Measurements from ENCODE around the gene NEK11. TPM values are rescaled to one million over a fixed set of nuclear protein-coding genes. Genes with fewer than 3 reads are reported as not detected.

NEK11 gene
- polyA plus RNA-seq, 1 donor from 2014 or later: 6.1 TPM

GRCh38 chr3:131317667-131318066 lies 291.0 kb downstream of the NEK11 start:
- H2AFZ ChIP-seq (ENCODE audit: low read depth, low read length): no peak overlapping the region
- no peaks in the 10 kb centered on the region for H3K9me2 ChIP-seq (ENCODE audit: insufficient read depth, low read length)
- H3K4me3 ChIP-seq (ENCODE audit: low read length): no peak overlapping the region
- no peaks in the 10 kb centered on the region for H3K36me3 ChIP-seq (ENCODE audit: insufficient read depth, low read length)
- no peak overlapping the region for H3K9ac ChIP-seq (ENCODE audit: low read length)
- no peaks in the 10 kb centered on the region for H3K9me3 ChIP-seq (ENCODE audit: low read length)
- TF ChIP-seq MXI1 (conservative IDR thresholded peaks at IDR 0.05; ENCODE audit: poor library complexity, severe bottlenecking): no peak
- no peak for TF ChIP-seq RAD21 (conservative IDR thresholded peaks at IDR 0.05)
- TF ChIP-seq, protein P1, sequence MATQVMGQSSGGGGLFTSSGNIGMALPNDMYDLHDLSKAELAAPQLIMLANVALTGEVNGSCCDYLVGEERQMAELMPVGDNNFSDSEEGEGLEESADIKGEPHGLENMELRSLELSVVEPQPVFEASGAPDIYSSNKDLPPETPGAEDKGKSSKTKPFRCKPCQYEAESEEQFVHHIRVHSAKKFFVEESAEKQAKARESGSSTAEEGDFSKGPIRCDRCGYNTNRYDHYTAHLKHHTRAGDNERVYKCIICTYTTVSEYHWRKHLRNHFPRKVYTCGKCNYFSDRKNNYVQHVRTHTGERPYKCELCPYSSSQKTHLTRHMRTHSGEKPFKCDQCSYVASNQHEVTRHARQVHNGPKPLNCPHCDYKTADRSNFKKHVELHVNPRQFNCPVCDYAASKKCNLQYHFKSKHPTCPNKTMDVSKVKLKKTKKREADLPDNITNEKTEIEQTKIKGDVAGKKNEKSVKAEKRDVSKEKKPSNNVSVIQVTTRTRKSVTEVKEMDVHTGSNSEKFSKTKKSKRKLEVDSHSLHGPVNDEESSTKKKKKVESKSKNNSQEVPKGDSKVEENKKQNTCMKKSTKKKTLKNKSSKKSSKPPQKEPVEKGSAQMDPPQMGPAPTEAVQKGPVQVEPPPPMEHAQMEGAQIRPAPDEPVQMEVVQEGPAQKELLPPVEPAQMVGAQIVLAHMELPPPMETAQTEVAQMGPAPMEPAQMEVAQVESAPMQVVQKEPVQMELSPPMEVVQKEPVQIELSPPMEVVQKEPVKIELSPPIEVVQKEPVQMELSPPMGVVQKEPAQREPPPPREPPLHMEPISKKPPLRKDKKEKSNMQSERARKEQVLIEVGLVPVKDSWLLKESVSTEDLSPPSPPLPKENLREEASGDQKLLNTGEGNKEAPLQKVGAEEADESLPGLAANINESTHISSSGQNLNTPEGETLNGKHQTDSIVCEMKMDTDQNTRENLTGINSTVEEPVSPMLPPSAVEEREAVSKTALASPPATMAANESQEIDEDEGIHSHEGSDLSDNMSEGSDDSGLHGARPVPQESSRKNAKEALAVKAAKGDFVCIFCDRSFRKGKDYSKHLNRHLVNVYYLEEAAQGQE (IDR thresholded peaks at IDR 0.05; ENCODE audit: borderline replicate concordance): no peak
- no peak for TF ChIP-seq EP300 (conservative IDR thresholded peaks at IDR 0.05; ENCODE audit: poor library complexity, severe bottlenecking)
- no peak for TF ChIP-seq SMC3 (conservative IDR thresholded peaks at IDR 0.05; ENCODE audit: poor library complexity)
- TF ChIP-seq CTCF (IDR thresholded peaks at IDR 0.05; ENCODE audit: poor library complexity, severe bottlenecking): no peak
- no peak for TF ChIP-seq TAF1 (IDR thresholded peaks at IDR 0.05; ENCODE audit: low read depth)
- TF ChIP-seq EZH2 (IDR thresholded peaks at IDR 0.05; ENCODE audit: borderline replicate concordance, insufficient read depth, low read length, poor library complexity, severe bottlenecking): no peak
- TF ChIP-seq POLR2AphosphoS5 (IDR thresholded peaks at IDR 0.05): no peak
- no peaks in the 10 kb centered on the region for H3F3A ChIP-seq (ENCODE audit: insufficient read depth, low read length, poor library complexity, severe bottlenecking)
- no peaks in the 10 kb centered on the region for H3K79me2 ChIP-seq (replicated peaks; ENCODE audit: insufficient read depth, low read length)
- no peak overlapping the region for H3K27ac ChIP-seq (ENCODE audit: low read length)
- no peaks in the 10 kb centered on the region for H4K20me1 ChIP-seq (ENCODE audit: insufficient read depth)
- no peaks in the 10 kb centered on the region for H3K27me3 ChIP-seq (ENCODE audit: insufficient read depth, low read depth, low read length)
- H3K4me2 ChIP-seq (ENCODE audit: low read length): no peak overlapping the region

DNA sequence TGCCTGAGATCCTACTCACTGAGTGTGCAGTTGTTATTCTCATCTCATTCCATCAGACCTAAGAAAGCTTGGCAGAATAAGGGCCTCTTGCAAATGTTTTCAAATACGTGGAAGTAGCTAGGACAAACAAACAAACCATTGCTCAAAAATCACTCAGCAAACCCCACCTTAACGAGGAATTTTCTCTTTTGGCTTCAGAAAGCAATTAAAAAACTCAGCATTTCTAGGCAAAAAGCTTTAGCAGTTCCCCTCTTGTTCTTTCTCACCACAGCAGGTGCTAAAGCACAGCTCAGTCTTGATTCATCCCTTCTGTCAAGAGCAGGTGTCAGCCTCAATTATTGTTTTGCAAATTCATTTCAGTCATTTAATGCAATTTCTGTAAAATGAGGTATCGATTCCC lies 296.3 kb downstream of the NEK11 start:
- H3K9me2 ChIP-seq (ENCODE audit: insufficient read depth, low read length): no peaks in the 10 kb centered on the region
- no peaks in the 10 kb centered on the region for H4K20me1 ChIP-seq (ENCODE audit: insufficient read depth)
- TF ChIP-seq POLR2AphosphoS5 (IDR thresholded peaks at IDR 0.05) (no peak), CTCF (IDR thresholded peaks at IDR 0.05; ENCODE audit: poor library complexity, severe bottlenecking) (no peak), MXI1 (conservative IDR thresholded peaks at IDR 0.05; ENCODE audit: poor library complexity, severe bottlenecking) (no peak), SMC3 (conservative IDR thresholded peaks at IDR 0.05; ENCODE audit: poor library complexity) (no peak)
- no peaks in the 10 kb centered on the region for H3F3A ChIP-seq (ENCODE audit: insufficient read depth, low read length, poor library complexity, severe bottlenecking)
- no peak overlapping the region for H2AFZ ChIP-seq (ENCODE audit: low read depth, low read length)
- H3K36me3 ChIP-seq (ENCODE audit: insufficient read depth, low read length): no peaks in the 10 kb centered on the region
- H3K79me2 ChIP-seq (replicated peaks; ENCODE audit: insufficient read depth, low read length): no peaks in the 10 kb centered on the region
- no peak overlapping the region for H3K9ac ChIP-seq (ENCODE audit: low read length)
- H3K4me3 ChIP-seq (ENCODE audit: low read length): no peak overlapping the region
- no peak overlapping the region for H3K4me2 ChIP-seq (ENCODE audit: low read length)
- H3K27ac ChIP-seq (ENCODE audit: low read length): no peak overlapping the region
- no peaks in the 10 kb centered on the region for H3K27me3 ChIP-seq (ENCODE audit: insufficient read depth, low read depth, low read length)
- no peaks in the 10 kb centered on the region for H3K9me3 ChIP-seq (ENCODE audit: low read length)
